GM21528 (cell line): ENCODE measurements around the gene CCDC9.
"Not testable (repeated sequence)": the region's sequence is repeated elsewhere in the genome, so short reads cannot be mapped to it uniquely, and the experiment has no call there.

Experiments used
- ATAC-seq: cut with Tn5 transposase; IDR thresholded peaks from one replicate; pipeline ENCODE4 v1.9.1; 2021; ENCODE audit warnings: mild to moderate bottlenecking, moderate library complexity; ENCODE audit not compliant: unreplicated experiment, low FRiP score

CCDC9 gene

DNA sequence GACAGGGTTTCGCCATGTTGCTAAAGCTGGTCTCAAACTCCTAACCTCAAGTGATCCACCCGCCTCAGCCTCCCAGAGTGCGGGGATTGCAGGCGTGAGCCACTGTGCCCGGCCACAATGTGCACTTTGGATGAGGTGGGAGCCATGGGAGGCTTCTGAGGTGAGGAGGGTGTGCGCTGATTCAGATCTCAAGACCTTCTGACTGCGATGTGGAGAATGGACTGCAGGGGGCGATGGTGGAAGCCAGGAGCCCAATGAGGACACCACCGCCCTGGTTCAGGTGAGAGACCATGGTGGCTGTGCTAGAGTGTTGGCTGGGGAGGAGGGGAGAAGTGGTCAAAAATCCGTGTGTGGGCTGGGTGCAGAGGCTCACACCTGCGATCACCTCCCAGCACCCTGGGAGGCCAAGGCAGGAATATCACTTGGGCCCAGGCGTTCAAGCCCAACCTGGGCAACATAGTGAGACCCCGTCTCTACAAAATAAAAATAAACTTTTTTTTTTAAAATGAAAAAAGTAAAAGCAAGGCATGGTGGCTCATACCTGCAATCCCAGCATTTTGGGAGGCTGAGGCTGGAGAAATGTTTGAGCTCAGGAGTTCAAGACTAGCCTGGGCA lies 24.0 kb downstream of the CCDC9 start:
- ATAC-seq, result no peak

DNA sequence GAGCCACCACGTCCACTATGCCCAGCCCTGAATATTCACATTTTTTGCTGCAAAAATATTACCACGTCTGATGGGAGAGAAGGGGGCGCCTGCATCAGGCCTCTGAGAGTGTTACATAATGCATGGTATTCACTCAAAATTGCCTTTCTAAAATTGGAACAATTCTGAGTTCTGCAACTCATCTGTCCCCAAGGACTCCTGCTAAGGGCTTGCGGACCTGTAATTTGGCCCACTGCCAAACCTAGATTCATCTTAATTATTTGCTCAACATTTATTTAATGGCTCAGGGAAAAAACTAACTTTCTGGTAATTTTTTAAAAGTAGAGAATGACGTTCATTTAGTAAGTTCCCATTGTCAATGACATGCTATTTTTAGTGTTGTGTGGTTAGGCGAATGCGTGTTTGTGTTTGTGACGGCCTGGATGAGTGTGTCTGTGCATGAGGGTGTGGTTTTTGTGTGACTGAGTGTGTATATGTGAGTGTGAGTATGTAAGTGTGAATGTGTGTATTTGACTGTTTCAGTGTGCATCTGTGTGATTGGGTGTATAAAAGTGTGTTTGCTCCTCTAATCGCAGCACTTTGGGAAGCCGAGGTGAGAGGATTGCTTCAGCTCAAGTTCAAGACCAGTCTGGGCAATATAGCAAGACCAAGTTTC lies 27.2 kb downstream of the CCDC9 start:
- no peak for ATAC-seq

DNA sequence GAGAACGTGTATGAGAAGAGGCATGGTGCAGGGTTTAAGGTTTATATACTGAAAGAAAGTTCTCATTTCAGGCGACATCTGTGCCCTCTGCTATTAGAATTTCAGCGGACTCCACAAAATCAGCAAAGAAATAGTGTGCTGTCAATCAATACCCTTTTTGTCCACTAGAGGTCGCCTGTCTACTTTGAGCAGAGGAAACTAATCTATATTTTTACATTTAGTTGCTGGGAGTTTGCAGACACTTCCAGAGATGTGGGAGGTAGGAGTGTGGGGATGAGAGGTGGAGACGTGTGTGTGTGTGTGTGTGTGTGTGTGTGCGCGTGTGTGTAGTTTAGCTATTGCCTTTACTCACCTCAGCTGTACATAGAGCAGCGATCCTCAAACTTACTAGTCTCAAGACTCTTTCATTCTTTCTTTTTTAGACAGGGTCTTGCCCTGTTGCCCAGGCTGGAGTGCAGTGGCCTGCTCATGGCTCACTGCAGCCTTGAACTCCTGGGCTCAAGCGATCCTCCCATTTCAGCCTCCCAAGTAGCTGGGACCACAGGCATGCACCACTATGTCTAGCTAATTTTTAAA lies 28.1 kb downstream of the CCDC9 start:
- no peak for ATAC-seq

DNA sequence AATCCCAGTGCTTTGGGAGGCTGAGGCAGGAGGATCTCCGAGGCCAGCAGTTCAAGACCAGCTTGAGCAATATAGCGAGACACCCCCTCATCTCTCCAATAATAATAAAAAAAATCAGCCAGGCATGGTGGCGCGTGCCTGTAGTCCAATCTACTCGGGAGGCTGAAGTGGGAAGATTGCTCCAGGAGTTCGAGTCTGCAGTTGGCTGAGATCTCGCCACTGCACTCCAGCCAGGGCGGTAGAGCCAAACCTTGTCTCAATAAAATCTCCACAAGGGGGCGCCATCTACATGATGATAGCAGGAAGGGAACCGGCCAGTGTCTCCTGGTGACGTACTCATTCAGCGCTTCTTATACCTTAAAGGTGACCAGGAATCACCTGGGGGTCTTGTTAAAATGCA lies 39.7 kb downstream of the CCDC9 start:
- ATAC-seq, result no peak

DNA sequence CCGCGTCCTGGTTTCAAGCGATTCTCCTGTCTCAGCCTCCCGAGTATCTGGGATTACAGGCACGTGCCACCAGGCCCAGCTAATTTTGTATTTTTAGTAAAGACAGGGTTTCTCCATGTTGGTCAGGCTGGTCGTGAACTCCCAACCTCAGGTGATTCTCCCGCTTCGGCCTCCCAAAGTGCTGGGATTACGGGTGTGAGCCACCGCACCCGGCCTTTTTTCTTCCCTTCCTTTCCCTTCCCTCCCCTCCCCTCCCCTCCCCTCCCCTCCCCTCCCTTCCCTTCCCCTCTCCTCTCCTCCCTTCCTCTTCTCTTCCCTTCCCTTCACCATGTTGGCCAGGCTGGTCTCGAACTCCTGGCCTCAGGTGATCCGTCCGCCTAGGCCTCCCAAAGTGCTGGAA lies 44.5 kb downstream of the CCDC9 start:
- ATAC-seq, result not testable (repeated sequence)

DNA sequence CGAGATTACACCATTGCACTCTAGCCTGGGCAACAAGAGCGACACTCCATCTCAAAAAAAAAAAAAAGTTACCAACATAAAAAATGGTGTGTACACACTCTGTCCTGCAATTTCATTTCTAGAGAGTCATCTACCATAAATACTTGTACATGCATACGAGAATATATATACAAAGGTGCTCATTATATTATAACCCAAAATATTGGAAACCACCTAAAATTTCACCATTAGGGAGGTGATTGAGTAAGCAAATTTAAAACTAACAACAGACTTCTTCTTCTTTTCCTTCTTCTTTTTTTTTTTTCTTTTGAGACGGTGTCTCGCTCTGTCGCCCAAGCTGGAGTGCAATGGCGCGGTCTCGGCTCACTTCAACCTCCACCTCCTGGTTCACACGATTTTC lies 45.9 kb downstream of the CCDC9 start:
- ATAC-seq, result no peak

DNA sequence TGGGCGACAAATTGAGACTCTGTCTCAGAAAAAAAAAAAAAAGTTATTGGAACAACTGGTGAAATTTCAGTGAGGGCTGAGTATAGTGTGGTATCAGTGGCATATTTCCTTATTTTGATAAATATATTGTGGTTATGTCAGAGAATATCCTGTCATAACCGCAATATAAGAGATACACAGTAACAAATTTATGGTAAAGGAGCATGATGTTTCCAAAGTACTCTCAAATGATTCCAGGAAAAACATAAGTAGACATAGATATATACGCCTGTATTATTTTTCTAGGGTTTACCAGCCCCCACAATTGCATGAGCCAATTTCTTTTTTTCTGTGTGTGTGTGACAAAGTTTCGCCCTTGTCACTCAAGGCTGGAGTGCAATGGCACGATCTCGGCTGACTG lies 47.6 kb downstream of the CCDC9 start:
- no peak for ATAC-seq

DNA sequence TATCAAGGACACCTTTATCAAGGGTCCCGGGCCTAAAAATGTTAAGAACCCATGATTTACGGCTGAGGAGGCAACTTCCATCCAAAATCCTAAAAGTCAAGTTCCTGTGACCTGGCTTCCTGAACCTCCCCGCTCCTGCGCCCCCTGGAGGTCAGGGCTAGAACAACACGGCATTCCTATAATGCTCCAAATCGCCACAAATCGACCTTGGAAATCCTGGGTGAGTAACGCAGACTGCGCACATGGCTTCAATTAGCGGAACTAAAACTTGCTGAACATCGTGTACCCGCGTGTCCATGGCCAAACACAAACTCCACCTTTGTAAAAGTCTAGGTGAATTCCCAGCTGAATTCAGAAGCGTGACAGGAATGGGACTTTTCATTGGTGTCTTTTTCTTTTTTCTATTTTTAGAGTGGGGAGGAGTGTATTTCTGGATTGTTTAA lies 49.0 kb downstream of the CCDC9 start:
- ATAC-seq, result no peak

DNA sequence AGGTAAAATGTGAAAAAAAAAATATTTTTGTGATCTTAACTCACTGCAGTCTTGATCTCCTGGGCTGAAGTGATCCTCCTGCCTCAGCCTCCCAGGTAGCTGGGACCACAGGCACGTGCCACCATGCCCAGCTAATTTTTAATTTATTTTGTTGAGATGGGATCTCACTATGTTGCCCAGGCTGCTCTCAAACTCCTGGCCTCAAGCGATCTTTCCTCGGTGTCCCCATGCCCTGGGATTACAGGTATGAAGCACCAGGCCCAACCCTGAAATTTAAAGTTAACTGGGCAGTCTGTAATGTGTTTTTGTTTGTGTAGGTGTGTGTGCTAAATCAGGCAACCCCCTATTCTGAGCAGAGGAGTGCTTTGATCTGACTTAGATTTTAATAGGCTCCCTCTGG lies 50.0 kb downstream of the CCDC9 start:
- ATAC-seq, result no peak

DNA sequence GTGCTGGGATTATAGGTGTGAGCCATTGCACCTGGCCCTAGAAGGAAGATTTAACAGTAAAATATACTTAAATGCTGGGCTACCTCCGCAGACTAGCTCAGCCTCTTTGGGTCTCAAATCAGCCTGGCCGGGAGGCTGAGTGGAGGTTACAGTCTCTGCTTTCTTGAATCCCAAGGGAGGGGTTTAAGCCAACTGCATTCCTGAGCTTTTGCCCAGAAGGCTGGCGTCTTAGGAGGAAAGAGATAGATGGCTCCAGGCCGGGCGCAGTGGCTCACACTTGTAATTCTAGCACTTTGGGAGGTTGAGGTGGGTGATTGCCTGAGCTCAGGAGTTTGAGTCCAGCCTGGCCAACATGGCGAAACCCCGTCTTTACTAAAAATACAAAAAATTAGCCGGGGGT lies 52.7 kb downstream of the CCDC9 start:
- ATAC-seq, result no peak

DNA sequence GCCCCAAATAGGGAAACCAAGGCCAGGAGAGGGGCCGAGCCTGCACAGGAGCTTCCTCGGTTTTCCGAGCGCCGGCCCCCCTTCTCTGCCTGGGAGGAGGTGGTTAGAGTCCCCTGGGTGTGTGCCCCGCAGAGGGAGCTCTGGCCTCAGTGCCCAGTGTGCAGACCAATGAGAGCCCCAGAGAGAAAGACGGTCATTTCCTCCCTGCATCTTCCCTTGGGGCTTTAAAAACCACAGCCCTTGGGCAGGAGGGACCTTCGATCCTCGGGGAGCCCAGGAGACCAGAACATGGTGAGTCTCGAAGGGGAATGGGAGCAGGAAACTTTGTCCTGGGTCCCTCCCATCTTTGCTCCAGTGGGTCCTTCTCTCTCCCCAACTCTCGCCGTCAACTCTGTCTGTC lies 53.3 kb downstream of the CCDC9 start, which contains the start of gene C5AR1:
Gene C5AR1 (plus strand): TSS at position 254 of the 400 bp plus-strand sequence. CDS start 35 bp downstream, at position 289.
- no peak for ATAC-seq

DNA sequence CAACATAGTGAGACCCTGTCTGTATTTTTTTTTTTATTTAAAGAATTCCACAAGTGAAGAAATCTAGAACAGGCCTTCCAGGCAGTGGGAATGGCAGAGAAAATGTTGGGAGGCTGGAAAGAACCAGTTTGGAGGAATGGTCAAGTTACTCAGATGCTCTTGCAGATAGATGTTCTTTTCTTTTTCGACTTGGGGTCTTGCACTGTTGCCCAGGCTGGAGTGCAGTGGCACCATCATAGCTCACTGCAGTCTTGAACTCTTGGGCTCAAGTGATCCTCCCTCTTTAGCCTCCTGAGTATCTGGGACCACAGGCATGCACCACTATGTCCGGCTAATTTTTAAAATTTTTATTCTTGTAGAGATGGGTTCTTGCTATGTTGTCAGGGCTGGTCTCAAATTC lies 54.0 kb downstream of the CCDC9 start:
- ATAC-seq, result no peak

DNA sequence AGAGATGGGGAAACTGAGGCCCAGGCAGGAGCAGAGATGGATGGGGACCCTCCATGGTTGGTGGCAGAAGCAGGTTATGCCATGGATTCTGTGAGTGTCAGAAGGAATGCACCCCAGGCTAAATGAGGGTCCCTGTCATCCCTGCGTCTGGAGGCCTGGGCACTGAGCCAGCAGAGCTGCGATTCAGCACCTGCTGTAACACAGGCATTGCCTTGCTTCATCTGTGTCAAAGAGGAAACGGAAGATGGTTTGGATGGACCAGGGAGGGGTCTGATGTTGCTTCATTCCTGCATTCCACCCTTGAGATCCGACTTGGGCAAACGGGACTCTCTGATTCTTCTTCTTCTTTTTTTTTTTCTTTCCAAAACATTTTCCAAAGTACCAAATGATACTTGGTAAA lies 54.5 kb downstream of the CCDC9 start:
- no peak for ATAC-seq

DNA sequence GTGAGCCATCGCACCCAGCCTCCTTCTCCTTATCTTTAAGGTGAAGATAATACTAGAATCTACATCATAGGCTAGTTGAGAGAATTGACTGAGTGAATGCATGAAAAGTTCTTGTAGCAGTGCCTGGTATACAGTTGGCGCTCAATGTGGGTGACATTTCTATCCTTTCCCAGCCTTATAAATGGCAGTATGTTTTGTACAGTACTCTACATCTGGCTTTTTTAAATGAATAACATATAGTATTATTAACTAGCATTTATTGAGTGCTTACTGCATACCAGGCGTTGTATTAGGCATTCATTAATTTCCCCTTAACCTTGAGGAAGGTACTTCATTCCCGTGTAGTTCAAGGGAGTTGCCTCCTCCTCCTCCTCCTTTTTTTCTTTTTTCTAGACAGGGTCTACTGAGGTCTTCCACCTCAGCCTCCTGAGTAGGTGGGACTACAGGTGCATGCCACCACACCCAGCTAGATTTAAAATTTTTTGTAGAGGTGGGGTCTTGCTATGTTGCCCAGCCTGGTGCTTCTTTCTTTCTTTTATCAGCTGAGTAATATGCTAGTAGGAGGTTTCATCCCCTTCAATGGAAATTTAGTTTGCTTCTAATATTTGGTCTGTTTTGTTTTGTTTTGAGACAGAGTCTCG lies 56.2 kb downstream of the CCDC9 start:
- ATAC-seq, result no peak

DNA sequence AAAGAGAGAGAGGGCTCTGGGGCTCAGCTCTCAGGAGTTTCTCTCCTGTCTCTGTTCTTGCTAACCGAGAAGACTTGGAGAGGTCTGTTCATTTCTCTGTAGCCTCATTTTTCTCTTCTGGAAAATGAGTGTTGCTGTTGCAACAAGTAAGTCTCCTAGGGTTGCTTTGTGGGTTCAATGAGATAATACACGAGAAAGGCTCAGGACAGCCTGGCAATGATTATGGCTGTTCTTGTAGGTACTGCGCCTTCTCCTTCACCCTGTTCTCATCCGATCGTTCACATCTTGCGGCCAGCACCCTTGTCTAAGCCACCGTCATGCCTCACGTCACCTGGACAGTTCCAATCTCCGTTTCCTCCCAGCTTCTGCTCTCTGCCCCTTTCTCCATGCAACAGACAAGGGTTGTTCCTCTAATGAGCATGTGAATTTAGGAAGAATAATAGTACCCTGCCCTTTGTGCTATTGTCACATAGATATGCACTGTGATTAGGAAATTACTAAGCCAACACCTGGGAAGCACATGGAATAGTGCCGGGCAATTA lies 57.5 kb downstream of the CCDC9 start:
- ATAC-seq, result no peak

DNA sequence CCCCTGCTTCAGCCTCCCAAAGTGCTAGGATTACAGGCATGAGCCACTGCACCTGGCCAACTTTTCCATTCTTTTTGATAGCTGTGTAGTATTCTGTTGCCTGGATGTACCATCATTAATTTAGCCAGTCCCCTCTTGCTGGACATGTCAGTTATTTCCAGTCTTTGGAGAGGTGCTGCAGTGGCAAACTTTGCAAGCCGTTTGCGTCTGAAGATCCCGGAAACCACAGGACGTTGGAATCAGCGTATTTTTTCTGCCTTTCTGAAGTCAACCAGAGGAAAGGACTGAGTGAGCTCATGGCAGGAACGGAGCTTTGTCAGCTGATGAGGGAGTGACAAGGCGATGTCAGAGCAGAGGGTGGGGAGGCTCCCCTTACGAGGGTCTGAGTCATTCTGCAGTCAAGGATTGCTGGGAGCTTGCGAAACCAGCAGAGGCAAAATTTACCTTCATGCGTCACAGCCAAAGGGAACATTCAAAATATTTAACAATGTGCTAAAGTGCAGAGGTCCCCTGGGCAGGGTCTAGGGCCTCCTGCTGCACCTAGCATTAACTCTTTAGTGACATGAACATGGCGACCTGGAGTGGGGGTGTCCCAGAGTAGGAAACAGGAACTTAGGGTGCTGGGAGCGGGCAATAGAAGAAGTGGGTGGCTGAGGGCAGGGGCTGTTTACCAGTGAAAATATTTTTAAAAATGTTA lies 58.9 kb downstream of the CCDC9 start:
- no peak for ATAC-seq

DNA sequence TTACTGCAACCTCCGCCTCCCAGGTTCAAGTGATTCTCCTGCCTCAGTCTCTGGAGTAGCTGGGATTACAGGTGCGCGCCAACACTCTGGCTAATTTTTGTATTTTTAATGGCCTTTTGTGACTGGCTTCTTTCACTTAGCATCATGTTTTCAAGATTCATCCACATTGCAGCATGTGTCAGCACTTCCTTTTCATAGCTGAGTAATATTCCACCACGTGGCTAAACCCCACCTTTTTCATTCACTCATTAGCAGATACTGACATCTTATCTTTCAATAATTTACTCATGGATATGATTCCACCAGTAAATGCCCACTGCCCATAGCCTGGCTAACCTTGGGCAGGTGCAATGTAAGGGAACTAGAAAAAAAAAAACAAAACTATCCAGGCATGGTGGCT lies 60.2 kb downstream of the CCDC9 start:
- ATAC-seq, result no peak

DNA sequence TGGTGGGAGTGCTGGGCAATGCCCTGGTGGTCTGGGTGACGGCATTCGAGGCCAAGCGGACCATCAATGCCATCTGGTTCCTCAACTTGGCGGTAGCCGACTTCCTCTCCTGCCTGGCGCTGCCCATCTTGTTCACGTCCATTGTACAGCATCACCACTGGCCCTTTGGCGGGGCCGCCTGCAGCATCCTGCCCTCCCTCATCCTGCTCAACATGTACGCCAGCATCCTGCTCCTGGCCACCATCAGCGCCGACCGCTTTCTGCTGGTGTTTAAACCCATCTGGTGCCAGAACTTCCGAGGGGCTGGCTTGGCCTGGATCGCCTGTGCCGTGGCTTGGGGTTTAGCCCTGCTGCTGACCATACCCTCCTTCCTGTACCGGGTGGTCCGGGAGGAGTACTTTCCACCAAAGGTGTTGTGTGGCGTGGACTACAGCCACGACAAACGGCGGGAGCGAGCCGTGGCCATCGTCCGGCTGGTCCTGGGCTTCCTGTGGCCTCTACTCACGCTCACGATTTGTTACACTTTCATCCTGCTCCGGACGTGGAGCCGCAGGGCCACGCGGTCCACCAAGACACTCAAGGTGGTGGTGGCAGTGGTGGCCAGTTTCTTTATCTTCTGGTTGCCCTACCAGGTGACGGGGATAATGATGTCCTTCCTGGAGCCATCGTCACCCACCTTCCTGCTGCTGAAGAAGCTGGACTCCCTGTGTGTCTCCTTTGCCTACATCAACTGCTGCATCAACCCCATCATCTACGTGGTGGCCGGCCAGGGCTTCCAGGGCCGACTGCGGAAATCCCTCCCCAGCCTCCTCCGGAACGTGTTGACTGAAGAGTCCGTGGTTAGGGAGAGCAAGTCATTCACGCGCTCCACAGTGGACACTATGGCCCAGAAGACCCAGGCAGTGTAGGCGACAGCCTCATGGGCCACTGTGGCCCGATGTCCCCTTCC lies 63.9 kb downstream of the CCDC9 start:
- no peak for ATAC-seq
